GM18508 (cell line): Measurements from ENCODE around the gene MSMP.

Source experiments
- ATAC-seq: cut with Tn5 transposase; IDR thresholded peaks from one replicate; pipeline ENCODE4 v1.9.1; 2021; ENCODE audit warnings: moderate number of reproducible peaks; ENCODE audit not compliant: insufficient read depth, unreplicated experiment

Gene MSMP

GRCh38 chr9:35754264-35754663, at the start of gene MSMP:
Gene MSMP, minus strand, starts transcription at chr9:35754276. Its CDS starts 147 bp downstream, at chr9:35754129.
- ATAC-seq = no peak

- no peak for ATAC-seq
Measured at GRCh38 chr9:35801328-35802128, 47.5 kb upstream of the MSMP start.

- no peak for ATAC-seq
Measured at GRCh38 chr9:35800530-35800929, 46.5 kb upstream of the MSMP start.

GRCh38 chr9:35798658-35799374, 44.7 kb upstream of the MSMP start:
- no peak for ATAC-seq

GRCh38 chr9:35797311-35798109, 43.4 kb upstream of the MSMP start:
- no peak for ATAC-seq

GRCh38 chr9:35795695-35796094, 41.6 kb upstream of the MSMP start:
- ATAC-seq = no peak

GRCh38 chr9:35793461-35793860, 39.4 kb upstream of the MSMP start:
- no peak for ATAC-seq

- no peak for ATAC-seq
Measured at GRCh38 chr9:35792826-35793225, 38.8 kb upstream of the MSMP start.

- no peak for ATAC-seq
Measured at GRCh38 chr9:35792024-35792813, 38.1 kb upstream of the MSMP start.

- no peak for ATAC-seq
Measured at GRCh38 chr9:35791297-35791921, 37.3 kb upstream of the MSMP start, which contains the start of gene NPR2. Gene NPR2, plus strand, starts transcription at chr9:35791591. Its CDS starts 818 bp downstream, at chr9:35792409.

GRCh38 chr9:35790385-35791296, 36.6 kb upstream of the MSMP start:
- no peak for ATAC-seq

- no peak for ATAC-seq
Measured at GRCh38 chr9:35790025-35790384, 35.9 kb upstream of the MSMP start.

- no peak for ATAC-seq
Measured at GRCh38 chr9:35789541-35789940, 35.5 kb upstream of the MSMP start.

GRCh38 chr9:35783418-35783817, 29.3 kb upstream of the MSMP start:
- no peak for ATAC-seq

GRCh38 chr9:35781066-35781465, 27.0 kb upstream of the MSMP start:
- no peak for ATAC-seq

GRCh38 chr9:35778496-35778895, 24.4 kb upstream of the MSMP start:
- ATAC-seq = no peak

- ATAC-seq = no peak
Measured at GRCh38 chr9:35776018-35776417, 21.9 kb upstream of the MSMP start.

GRCh38 chr9:35774907-35775635, 21.0 kb upstream of the MSMP start:
- no peak for ATAC-seq
